HG03442 (cell line): ENCODE data around the gene LGALS7.
"Not testable (repeated sequence)": the region's sequence is repeated elsewhere in the genome, so short reads cannot be mapped to it uniquely, and the experiment has no call there.

Source experiments
- ATAC-seq: cut with Tn5 transposase; IDR thresholded peaks from one replicate; pipeline ENCODE4 v1.9.1; 2021; ENCODE audit warnings: mild to moderate bottlenecking, moderate library complexity; ENCODE audit not compliant: unreplicated experiment

LGALS7 gene

GRCh38 chr19:38774181-38774950, 1.0 kb upstream of the LGALS7 start:
- ATAC-seq, result no peak

- ATAC-seq, result not testable (repeated sequence)
Observed at GRCh38 chr19:38771569-38771968, 1.7 kb downstream of the LGALS7 start.

GRCh38 chr19:38770949-38771275, 2.4 kb downstream of the LGALS7 start:
- ATAC-seq, result not testable (repeated sequence)

- not testable (repeated sequence) for ATAC-seq
Observed at GRCh38 chr19:38770228-38770948, 2.9 kb downstream of the LGALS7 start.

GRCh38 chr19:38769635-38770211, 3.6 kb downstream of the LGALS7 start:
- peak; percentile 55 for ATAC-seq

- no peak for ATAC-seq
Observed at GRCh38 chr19:38766276-38767047, 6.9 kb downstream of the LGALS7 start.

- no peak for ATAC-seq
Observed at GRCh38 chr19:38765214-38765613, 8.1 kb downstream of the LGALS7 start.

- ATAC-seq, result no peak
Observed at GRCh38 chr19:38763795-38764220, 9.5 kb downstream of the LGALS7 start.

- not testable (repeated sequence) for ATAC-seq
Observed at GRCh38 chr19:38761884-38762389, 11.4 kb downstream of the LGALS7 start.

GRCh38 chr19:38760805-38761517, 12.4 kb downstream of the LGALS7 start:
- ATAC-seq, result not testable (repeated sequence)

- ATAC-seq, result no peak
Observed at GRCh38 chr19:38759590-38760003, 13.7 kb downstream of the LGALS7 start.

- ATAC-seq, result not testable (repeated sequence)
Observed at GRCh38 chr19:38754196-38754595, 19.1 kb downstream of the LGALS7 start.

GRCh38 chr19:38753783-38754182, 19.5 kb downstream of the LGALS7 start:
- not testable (repeated sequence) for ATAC-seq

GRCh38 chr19:38745316-38745715, 28.0 kb downstream of the LGALS7 start:
- ATAC-seq, result no peak

- ATAC-seq, result no peak
Observed at GRCh38 chr19:38744874-38745273, 28.4 kb downstream of the LGALS7 start.

- ATAC-seq, result no peak
Observed at GRCh38 chr19:38744298-38744681, 29.0 kb downstream of the LGALS7 start, which contains the start of gene CAPN12. CAPN12 (minus strand) TSS chr19:38744474; CDS start chr19:38744165, 309 bp downstream.

GRCh38 chr19:38743394-38744297, 29.7 kb downstream of the LGALS7 start:
- no peak for ATAC-seq

GRCh38 chr19:38742906-38743305, 30.4 kb downstream of the LGALS7 start:
- no peak for ATAC-seq

- no peak for ATAC-seq
Observed at GRCh38 chr19:38742296-38742695, 31.0 kb downstream of the LGALS7 start.
